ENCODE results near the gene NDUFA3. TPM values are rescaled to one million over a fixed set of nuclear protein-coding genes. Genes with fewer than 3 reads are reported as not detected.
A peak's percentile ranks its signal among the peaks of the same experiment; 100 is the strongest.

NDUFA3 gene
- total RNA-seq: 77.4 to 93.7 TPM (median 92.1 TPM) in 3 replicates
- long read RNA-seq, transcript NDUFA3-213 (3 exons, 541 nt): minor isoform, 8 of 111 reads
- long read RNA-seq, transcript NDUFA3-214 (4 exons, 963 nt): major isoform, 94 of 111 reads
- long read RNA-seq, partial matches to known transcripts: 1 of 111 reads
- long read RNA-seq, other reads (novel, unspliced or antisense): 7 of 111 reads

DNA sequence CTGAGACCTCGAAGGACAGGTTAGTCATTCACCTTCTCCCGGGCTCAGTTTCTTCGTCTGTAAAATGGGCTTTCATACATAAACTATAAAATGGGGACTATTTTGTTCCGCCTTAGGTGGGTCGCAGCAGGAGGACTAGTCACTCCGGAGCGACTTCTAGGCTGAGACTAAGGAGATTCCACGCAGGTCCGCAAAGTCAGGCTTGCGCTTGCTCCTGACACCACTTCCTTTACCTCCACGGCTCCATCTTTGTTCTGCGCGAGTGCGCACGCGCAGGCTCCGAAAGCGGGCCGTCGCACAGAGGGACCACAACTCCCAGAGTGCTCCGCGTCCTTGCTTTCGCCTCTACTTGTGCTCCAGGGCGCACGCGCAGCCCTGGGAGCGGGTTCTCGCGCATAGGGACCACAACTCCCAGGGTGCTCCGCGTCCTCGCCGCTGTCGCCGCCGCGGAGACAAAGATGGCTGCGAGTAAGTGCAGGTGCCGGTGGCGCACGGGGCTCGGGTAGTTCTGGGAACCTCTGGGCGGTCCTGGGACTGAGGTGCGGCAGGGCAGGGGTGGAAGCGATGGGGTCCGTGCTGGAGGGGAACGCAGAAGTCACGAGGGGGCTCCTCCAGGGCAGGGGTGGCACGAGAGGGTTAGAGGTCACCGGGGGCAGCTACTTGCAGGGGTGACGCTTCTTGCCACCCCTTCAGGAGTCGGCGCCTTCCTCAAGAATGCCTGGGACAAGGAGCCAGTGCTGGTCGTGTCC is at the start of gene NDUFA3:
TSS of gene NDUFA3 (plus strand) at position 435 of the 749 bp plus-strand sequence. CDS start at position 459, 24 bp downstream.
- Mint-ChIP-seq H3K27ac (ENCODE audit: unreplicated experiment) (peak within 1 kb of the TSS; percentile 89), H3K4me1 (ENCODE audit: low read depth) (peaks cover 11% of the 10 kb centered on the region), H3K9me3 (ENCODE audit: low read depth) (no peaks in the 10 kb centered on the region), H3K36me3 (ENCODE audit: low read depth) (peaks cover 9% of the 10 kb centered on the region), H3K27me3 (ENCODE audit: low read depth) (no peaks in the 10 kb centered on the region), H3K4me3 (ENCODE audit: unreplicated experiment) (peak within 1 kb of the TSS; percentile 97)
- peak; percentile 99 for DNase-seq (ENCODE audit: low spot score)
- no peak for TF ChIP-seq CTCF (IDR thresholded peaks at IDR 0.05)

DNA sequence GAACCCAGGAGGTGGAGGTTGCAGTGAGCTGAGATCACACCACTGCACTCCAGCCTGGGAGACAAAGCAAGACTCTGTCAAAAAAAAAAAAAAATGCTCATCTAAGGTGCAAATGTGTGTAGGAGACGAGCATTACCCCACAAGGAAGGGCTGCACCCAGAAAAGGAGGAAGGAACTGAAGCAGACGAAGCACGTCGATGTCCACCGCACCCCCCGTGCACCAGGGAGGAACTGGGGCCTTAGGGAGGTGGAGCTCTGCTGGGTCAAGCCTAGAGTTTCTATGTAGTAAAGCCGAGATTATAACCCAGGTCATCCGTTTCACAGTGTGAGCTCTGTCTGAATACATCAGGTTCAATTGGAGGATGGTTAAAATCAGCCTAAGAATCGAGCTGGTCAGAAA is 40.0 kb upstream of the NDUFA3 start:
- Mint-ChIP-seq H3K27me3 (ENCODE audit: low read depth) (no peaks in the 10 kb centered on the region), H3K9me3 (ENCODE audit: low read depth) (peaks cover 2% of the 10 kb centered on the region), H3K4me3 (ENCODE audit: unreplicated experiment) (no peak overlapping the region), H3K36me3 (ENCODE audit: low read depth) (no peaks in the 10 kb centered on the region), H3K4me1 (ENCODE audit: low read depth) (no peaks in the 10 kb centered on the region), H3K27ac (ENCODE audit: unreplicated experiment) (no peak overlapping the region)
- no peak for DNase-seq (ENCODE audit: low spot score)
- TF ChIP-seq CTCF (IDR thresholded peaks at IDR 0.05): no peak

DNA sequence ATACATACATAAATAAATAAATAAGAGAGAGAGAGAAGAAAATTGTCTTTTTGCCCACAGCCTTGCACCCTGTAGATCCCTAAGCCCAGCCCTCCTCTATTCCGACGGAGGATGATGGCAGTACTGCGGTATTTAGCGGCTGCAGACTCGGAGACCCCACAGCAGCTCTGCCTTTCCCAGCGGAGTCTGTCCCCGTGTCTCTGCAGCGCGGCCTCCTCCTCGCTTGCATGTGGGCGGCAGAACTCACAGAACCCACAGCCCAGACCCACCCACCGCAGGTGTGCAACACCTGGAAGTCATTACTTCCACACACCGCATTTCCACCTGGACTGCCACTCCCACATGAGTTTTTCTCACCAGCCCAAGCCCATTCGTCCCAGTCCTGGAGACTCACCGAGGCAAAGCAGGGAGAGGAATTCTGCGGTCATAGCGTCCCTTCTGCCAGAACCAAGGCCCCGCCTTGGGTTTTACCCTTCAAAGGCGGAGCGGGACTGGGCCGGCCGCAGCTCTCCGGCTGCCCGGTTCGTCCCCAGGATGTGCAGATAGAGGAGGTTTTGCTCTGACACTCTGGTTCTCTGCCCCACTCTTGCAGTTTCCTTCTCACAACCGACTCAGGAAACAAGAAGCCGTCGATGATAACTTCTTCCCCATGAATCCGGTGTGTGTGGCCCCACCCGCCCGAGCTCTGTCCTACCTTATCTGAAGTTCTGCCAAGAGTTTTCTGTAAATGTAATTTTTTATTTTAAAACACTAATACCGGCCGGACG is 39.1 kb upstream of the NDUFA3 start, which contains the start of gene VSTM1:
TSS of gene VSTM1 (minus strand) at position 548 of the 767 bp plus-strand sequence. CDS start at position 428, 120 bp downstream.
- Mint-ChIP-seq H3K36me3 (ENCODE audit: low read depth) (no peaks in the 10 kb centered on the region), H3K27me3 (ENCODE audit: low read depth) (no peaks in the 10 kb centered on the region), H3K4me1 (ENCODE audit: low read depth) (no peaks in the 10 kb centered on the region), H3K9me3 (ENCODE audit: low read depth) (peaks cover 4% of the 10 kb centered on the region), H3K4me3 (ENCODE audit: unreplicated experiment) (no peak within 1 kb of the TSS), H3K27ac (ENCODE audit: unreplicated experiment) (no peak within 1 kb of the TSS)
- DNase-seq (ENCODE audit: low spot score): no peak
- no peak for TF ChIP-seq CTCF (IDR thresholded peaks at IDR 0.05)

GRCh38 chr19:54069470-54069869 is 33.2 kb upstream of the NDUFA3 start:
- no peak overlapping the region for H3K4me3 Mint-ChIP-seq (ENCODE audit: unreplicated experiment)
- no peaks in the 10 kb centered on the region for H3K27me3 Mint-ChIP-seq (ENCODE audit: low read depth)
- peaks cover 17% of the 10 kb centered on the region for H3K9me3 Mint-ChIP-seq (ENCODE audit: low read depth)
- DNase-seq (ENCODE audit: low spot score): no peak
- no peaks in the 10 kb centered on the region for H3K36me3 Mint-ChIP-seq (ENCODE audit: low read depth)
- no peaks in the 10 kb centered on the region for H3K4me1 Mint-ChIP-seq (ENCODE audit: low read depth)
- H3K27ac Mint-ChIP-seq (ENCODE audit: unreplicated experiment): no peak overlapping the region
- no peak for TF ChIP-seq CTCF (IDR thresholded peaks at IDR 0.05)

GRCh38 chr19:54073829-54074228 is 28.8 kb upstream of the NDUFA3 start:
- Mint-ChIP-seq H3K9me3 (ENCODE audit: low read depth) (peaks cover 10% of the 10 kb centered on the region), H3K27me3 (ENCODE audit: low read depth) (no peaks in the 10 kb centered on the region), H3K4me1 (ENCODE audit: low read depth) (no peaks in the 10 kb centered on the region), H3K36me3 (ENCODE audit: low read depth) (peaks cover 2% of the 10 kb centered on the region), H3K4me3 (ENCODE audit: unreplicated experiment) (no peak overlapping the region), H3K27ac (ENCODE audit: unreplicated experiment) (no peak overlapping the region)
- TF ChIP-seq CTCF (IDR thresholded peaks at IDR 0.05): no peak
- DNase-seq (ENCODE audit: low spot score): no peak

Data from chondrocyte (in vitro differentiated cells).